ENCODE data around the gene PCDH9. TPM values are rescaled to one million over a fixed set of nuclear protein-coding genes. Genes with fewer than 3 reads are reported as not detected.

Gene PCDH9
- total and polyA plus RNA-seq, 9 donors: 0.18 to 6.5 (median 1.3) TPM

DNA sequence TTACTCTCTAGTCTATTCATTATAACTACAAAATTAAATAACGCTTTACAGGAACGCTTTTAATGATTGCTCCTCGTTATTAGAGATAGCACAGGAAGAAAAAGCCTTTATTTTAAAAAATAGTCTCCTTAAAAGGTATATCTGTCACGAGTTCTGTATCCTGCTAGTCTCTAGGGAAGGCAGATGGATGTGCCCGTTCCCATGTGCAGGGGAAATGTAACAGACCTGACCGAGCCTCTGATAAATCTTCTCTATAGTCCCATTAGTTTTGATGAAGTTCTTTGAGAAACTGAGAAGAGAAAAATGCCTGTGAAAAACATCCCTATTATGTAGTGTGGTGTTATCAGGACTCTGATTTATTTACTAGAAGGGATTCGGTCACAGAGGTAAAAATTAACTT is 226.4 kb downstream of the PCDH9 start:
- 67 to 76% (median 69%) methylated on average over 7 of the region's 7 CpGs for WGBS, 3 donors
- TF ChIP-seq EP300 (IDR thresholded peaks at IDR 0.05) (no peak), POLR2A (IDR thresholded peaks at IDR 0.05) (no peak)
- TF ChIP-seq, protein P1, sequence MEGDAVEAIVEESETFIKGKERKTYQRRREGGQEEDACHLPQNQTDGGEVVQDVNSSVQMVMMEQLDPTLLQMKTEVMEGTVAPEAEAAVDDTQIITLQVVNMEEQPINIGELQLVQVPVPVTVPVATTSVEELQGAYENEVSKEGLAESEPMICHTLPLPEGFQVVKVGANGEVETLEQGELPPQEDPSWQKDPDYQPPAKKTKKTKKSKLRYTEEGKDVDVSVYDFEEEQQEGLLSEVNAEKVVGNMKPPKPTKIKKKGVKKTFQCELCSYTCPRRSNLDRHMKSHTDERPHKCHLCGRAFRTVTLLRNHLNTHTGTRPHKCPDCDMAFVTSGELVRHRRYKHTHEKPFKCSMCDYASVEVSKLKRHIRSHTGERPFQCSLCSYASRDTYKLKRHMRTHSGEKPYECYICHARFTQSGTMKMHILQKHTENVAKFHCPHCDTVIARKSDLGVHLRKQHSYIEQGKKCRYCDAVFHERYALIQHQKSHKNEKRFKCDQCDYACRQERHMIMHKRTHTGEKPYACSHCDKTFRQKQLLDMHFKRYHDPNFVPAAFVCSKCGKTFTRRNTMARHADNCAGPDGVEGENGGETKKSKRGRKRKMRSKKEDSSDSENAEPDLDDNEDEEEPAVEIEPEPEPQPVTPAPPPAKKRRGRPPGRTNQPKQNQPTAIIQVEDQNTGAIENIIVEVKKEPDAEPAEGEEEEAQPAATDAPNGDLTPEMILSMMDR (IDR thresholded peaks at IDR 0.05): no peak
- intact Hi-C loops (cut with DNase I): no loop called here

DNA sequence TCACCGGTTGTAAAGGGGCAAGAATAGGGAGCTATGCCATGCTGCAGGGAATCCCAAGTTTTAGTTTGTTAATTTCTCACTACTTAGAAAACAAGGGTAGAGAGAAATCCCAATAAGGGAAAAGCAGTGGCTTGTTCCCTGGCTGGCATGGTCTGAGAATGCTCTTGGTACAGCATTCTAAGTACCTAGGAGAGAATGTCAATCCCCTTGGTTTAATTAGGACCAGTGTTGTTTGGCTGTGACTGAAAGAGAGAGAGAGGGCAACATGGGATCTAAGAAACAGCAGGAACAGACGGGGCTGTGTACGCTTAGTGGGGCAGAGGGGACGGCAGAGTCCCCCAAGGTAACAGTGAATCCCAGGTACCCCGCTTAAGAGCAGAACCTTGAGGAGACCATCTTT is 228.8 kb downstream of the PCDH9 start:
- WGBS, 3 donors: 89 to 95% (median 91%) methylated on average over 5 of the region's 5 CpGs
- intact Hi-C loops (cut with DNase I): no loop called here

More for the DNA sequence above, 226.4 kb downstream of the PCDH9 start:
- Histone ChIP-seq H3K4me3 (no peak overlapping the region), H3K9me3 (no peaks in the 10 kb centered on the region), H3K36me3 (no peaks in the 10 kb centered on the region), H3K4me1 (ENCODE audit: insufficient read depth) (no peaks in the 10 kb centered on the region), H3K27me3 (no peaks in the 10 kb centered on the region), H3K27ac (no peak overlapping the region)
- DNase-seq: no peak

DNA sequence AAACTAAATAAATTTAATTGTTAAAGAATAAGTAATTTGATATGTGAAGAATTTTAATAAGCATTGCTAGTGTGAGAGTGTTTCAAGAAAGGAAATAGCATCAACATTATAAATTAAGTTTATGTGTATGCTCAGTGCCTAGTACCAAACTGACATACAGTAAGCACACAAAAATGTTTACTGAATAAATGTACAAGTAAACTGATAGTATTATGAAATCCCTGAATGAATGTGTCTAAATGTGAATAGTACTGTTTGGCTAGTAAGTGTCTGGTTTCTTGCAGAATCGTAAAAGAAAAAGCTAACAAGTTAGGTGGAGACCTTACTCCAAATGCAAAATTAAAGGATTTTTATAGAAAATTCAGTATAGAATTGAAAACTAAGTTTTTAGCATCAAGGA is 233.6 kb downstream of the PCDH9 start:
- Histone ChIP-seq H3K27me3 (no peaks in the 10 kb centered on the region), H3K27ac (no peak overlapping the region), H3K36me3 (no peaks in the 10 kb centered on the region), H3K9me3 (no peaks in the 10 kb centered on the region), H3K4me1 (ENCODE audit: insufficient read depth) (no peaks in the 10 kb centered on the region), H3K4me3 (no peak overlapping the region)
- intact Hi-C loops (cut with DNase I): no loop called here
- DNase-seq: no peak
- TF ChIP-seq POLR2A (IDR thresholded peaks at IDR 0.05): no peak
- TF ChIP-seq EP300 (IDR thresholded peaks at IDR 0.05): no peak
- TF ChIP-seq, protein P1 (IDR thresholded peaks at IDR 0.05): no peak
- WGBS, 3 donors: 88 to 93% (median 88%) methylated on average over 1 of the region's 1 CpG

More for the DNA sequence above, 228.8 kb downstream of the PCDH9 start:
- Histone ChIP-seq H3K9me3 (no peaks in the 10 kb centered on the region), H3K4me1 (ENCODE audit: insufficient read depth) (no peaks in the 10 kb centered on the region), H3K27ac (no peak overlapping the region), H3K36me3 (no peaks in the 10 kb centered on the region), H3K27me3 (no peaks in the 10 kb centered on the region), H3K4me3 (no peak overlapping the region)
- TF ChIP-seq, protein P1 (IDR thresholded peaks at IDR 0.05): no peak
- TF ChIP-seq POLR2A (IDR thresholded peaks at IDR 0.05): no peak
- no peak for TF ChIP-seq EP300 (IDR thresholded peaks at IDR 0.05)
- DNase-seq: no peak

DNA sequence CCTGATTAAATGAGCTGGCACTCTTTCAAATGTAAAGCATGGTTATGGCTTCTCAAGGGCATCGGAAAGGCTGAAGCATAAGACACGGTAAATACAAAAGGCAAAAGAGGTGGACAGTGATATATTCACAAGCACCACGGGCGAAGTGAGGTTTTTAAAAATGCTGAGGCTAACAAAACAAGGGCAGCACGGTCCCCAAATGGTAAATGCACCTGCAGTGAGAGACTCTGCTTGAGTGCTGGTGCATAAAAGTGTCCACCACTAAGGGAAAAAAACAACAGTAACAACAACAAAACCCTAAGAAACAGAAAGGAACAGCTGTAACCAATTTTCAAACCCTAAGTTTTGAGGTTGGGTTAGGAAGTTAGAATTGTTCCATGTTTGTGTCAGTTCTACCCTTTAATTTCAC is 234.9 kb downstream of the PCDH9 start:
- 76 to 79% (median 79%) methylated on average over 5 of the region's 5 CpGs for WGBS, 3 donors
- intact Hi-C loops (cut with DNase I): no loop called here
- Histone ChIP-seq H3K4me1 (ENCODE audit: insufficient read depth) (no peaks in the 10 kb centered on the region), H3K27ac (no peak overlapping the region), H3K36me3 (no peaks in the 10 kb centered on the region), H3K9me3 (no peaks in the 10 kb centered on the region), H3K27me3 (no peaks in the 10 kb centered on the region), H3K4me3 (no peak overlapping the region)
- no peak for DNase-seq
- TF ChIP-seq POLR2A (IDR thresholded peaks at IDR 0.05) (no peak), EP300 (IDR thresholded peaks at IDR 0.05) (no peak)
- TF ChIP-seq, protein P1 (IDR thresholded peaks at IDR 0.05): no peak
